AG04450 (cell line): ENCODE measurements around the gene RUVBL2. TPM values are rescaled to one million over a fixed set of nuclear protein-coding genes. Genes with fewer than 3 reads are reported as not detected.
"Not testable (repeated sequence)": the region's sequence is repeated elsewhere in the genome, so short reads cannot be mapped to it uniquely, and the experiment has no call there.

Experiments used
- CTCF ChIA-PET: fragments of 300-600, 350-600 bp; formaldehyde crosslinking; extraction: SDS; loops from one replicate; lab custom pipeline; 2022; ENCODE audit warnings: antibody characterized with exemption, inconsistent platforms; lab: Charles Lee
- POLR2A ChIA-PET: fragments of 350-600 bp; formaldehyde crosslinking; extraction: SDS; loops from one replicate; lab custom pipeline; 2021; ENCODE audit warnings: antibody characterized with exemption, inconsistent platforms; lab: Yijun Ruan, JAX
- DNase-seq: peaks from one replicate; pipeline ENCODE4 v3.0.0-alpha.2; 2011; ENCODE audit warnings: low read depth, low spot score
- H3K27ac ChIP-seq: one replicate; pipeline ENCODE4 v1.5.1; 2012; ENCODE audit warnings: low read depth, low read length, control low read depth
- H3K27me3 ChIP-seq: one replicate; pipeline ENCODE4 v1.6.0; 2012; ENCODE audit warnings: low read length; ENCODE audit not compliant: control insufficient read depth, insufficient read depth
- H3K4me3 ChIP-seq: 2 replicates; pipeline ENCODE4 v1.5.1; 2011; ENCODE audit warnings: mild to moderate bottlenecking, low read depth, low read length, control low read depth
- H3K9me3 ChIP-seq: 2 replicates; pipeline ENCODE4 v1.5.1; 2012; ENCODE audit warnings: low read length; ENCODE audit not compliant: control insufficient read depth, insufficient read depth
- CTCF ChIP-seq: IDR thresholded peaks from 2 replicates; pipeline ENCODE4 v1.5.1; 2011; ENCODE audit warnings: low read depth, low read length, control low read depth, inconsistent platforms
- polyA plus RNA-seq: library from polyadenylated mRNA; depleted of rRNA; stranded (reverse); fragments of >200 nt; gene quantifications from 2 replicates; pipeline ENCODE4 v1.2.3, GENCODE V29; 2011

Gene RUVBL2
- polyA plus RNA-seq, 1 experiment, result 107 TPM

GRCh38 chr19:49049834-49050233 lies 56.1 kb downstream of the RUVBL2 start:
- POLR2A ChIA-PET, H3K27me3 ChIP-seq, CTCF ChIA-PET, H3K9me3 ChIP-seq, H3K27ac ChIP-seq, H3K4me3 ChIP-seq, DNase-seq: not testable (repeated sequence)

GRCh38 chr19:49050376-49051033 lies 56.8 kb downstream of the RUVBL2 start:
- H3K9me3 ChIP-seq, DNase-seq, H3K27ac ChIP-seq, H3K4me3 ChIP-seq, H3K27me3 ChIP-seq: not testable (repeated sequence)
- CTCF ChIA-PET, result interaction anchor here (1.4 kb wide), 2 partner anchors 51 to 52 kb away, joined by 3 read pairs; no protein-coding TSS in a partner anchor
- POLR2A ChIA-PET, result interaction anchor here (0.6 kb wide), 1 partner anchor 1534 kb away, joined by 3 read pairs; no protein-coding TSS in a partner anchor

GRCh38 chr19:49056101-49056901 lies 62.6 kb downstream of the RUVBL2 start:
- ChIA-PET CTCF (interaction anchor here (0.5 to 2.4 kb wide), 9 partner anchors 13 to 666 kb away, joined by 3 to 18 read pairs (median 6); partner anchors contain the start of genes GYS1 and RUVBL2), POLR2A (interaction anchor here (0.5 to 0.6 kb wide), 3 partner anchors 8 to 306 kb away, joined by 3 to 4 read pairs (median 3); partner anchors contain the start of genes NTF4 and TEAD2)
- Histone ChIP-seq H3K9me3 (no peaks in the 10 kb centered on the region; the same call in 1 of the 2 replicates), H3K4me3 (peak overlapping the region; percentile 64), H3K27ac (no peak overlapping the region), H3K27me3 (no peaks in the 10 kb centered on the region)
- TF ChIP-seq CTCF, result peak; percentile 33; the same call in 1 of the 2 replicates
- DNase-seq, result no peak

- not testable (repeated sequence) for H3K9me3 ChIP-seq, H3K27ac ChIP-seq, DNase-seq, H3K27me3 ChIP-seq
- CTCF ChIA-PET, result interaction anchor here (0.7 to 2.4 kb wide), 9 partner anchors 12 to 142 kb away, joined by 3 to 18 read pairs (median 5); partner anchors contain the start of genes GYS1 and RUVBL2
- peak; percentile 10; the same call in 1 of the 2 replicates for TF ChIP-seq CTCF
- POLR2A ChIA-PET, result interaction anchor here (0.6 to 1.2 kb wide), 4 partner anchors 8 to 1338 kb away, joined by 3 read pairs; partner anchors contain the start of genes GYS1, NTF4 and RUVBL2
- peak overlapping the region; percentile 64 for H3K4me3 ChIP-seq
These were observed 63.4 kb downstream of the RUVBL2 start for GRCh38 chr19:49056902-49057596.

DNA sequence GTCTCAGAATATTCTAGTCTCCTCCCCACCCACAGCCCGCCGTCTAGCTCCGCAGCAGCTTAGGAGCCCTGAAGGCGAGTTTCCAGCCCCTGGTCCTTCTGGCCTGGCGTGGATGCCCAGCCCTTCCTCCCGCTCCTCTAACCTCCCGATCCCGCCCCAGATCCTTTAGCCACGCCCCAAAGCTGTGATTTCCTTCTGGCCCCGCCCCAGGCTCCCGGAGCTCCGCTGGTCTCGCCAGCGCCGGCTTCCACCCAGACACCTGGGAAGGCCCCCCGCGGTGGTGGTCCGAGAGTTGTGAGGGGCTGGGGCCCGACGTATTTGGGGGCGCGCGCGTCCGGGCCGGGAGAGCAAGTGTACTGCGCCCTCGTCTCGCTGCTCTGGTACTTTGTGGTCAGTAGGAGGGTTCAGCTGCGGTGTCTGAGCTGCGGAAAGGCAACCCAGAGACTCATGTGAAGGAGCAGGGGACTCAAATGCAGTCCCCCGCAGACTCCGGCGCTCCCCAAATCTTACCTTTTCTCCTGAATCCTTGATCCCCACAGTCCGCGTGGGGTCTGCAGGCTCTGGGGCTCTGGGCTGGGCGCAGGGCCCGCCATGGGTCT lies 64.0 kb downstream of the RUVBL2 start, which contains the start of gene CGB7:
Gene CGB7, minus strand, starts transcription at position 114 of the 599 bp plus-strand sequence. CDS start 2,374 bp downstream, outside the sequence.
- CTCF ChIA-PET, result interaction anchor here (1.3 to 2.4 kb wide), 5 partner anchors 40 to 141 kb away, joined by 4 to 18 read pairs (median 5); partner anchors contain the start of genes GYS1 and RUVBL2
- H3K27ac ChIP-seq, result no peak within 1 kb of the TSS

More for the DNA sequence above, 64.0 kb downstream of the RUVBL2 start, which contains the start of gene CGB7:
- TF ChIP-seq CTCF, result no peak
- H3K27me3 ChIP-seq, result no peaks in the 10 kb centered on the region
- no peak for DNase-seq
- POLR2A ChIA-PET, result interaction anchor here (0.6 to 1.2 kb wide), 3 partner anchors 40 to 1339 kb away, joined by 3 read pairs; partner anchors contain the start of genes GYS1 and RUVBL2
- no peaks in the 10 kb centered on the region; the same call in 1 of the 2 replicates for H3K9me3 ChIP-seq
- peak within 1 kb of the TSS; percentile 64 for H3K4me3 ChIP-seq
